Epithelial cell of proximal tubule (primary cell): ENCODE measurements around the gene ZMAT5. TPM values are rescaled to one million over a fixed set of nuclear protein-coding genes. Genes with fewer than 3 reads are reported as not detected.

Source experiments
- DNase-seq: peaks from one replicate; pipeline ENCODE4 v3.0.0-alpha.2; 2011; ENCODE audit warnings: low read depth
- H3K4me3 ChIP-seq: 2 replicates; pipeline ENCODE4 v1.5.1; 2011; ENCODE audit warnings: low read depth, mild to moderate bottlenecking, low read length
- total RNA-seq: library from RNA; depleted of rRNA; stranded (reverse); fragments of >200 nt; gene quantifications from 2 replicates; pipeline ENCODE4 v1.2.3, GENCODE V29; 2015
- TF ChIP-seq, protein P1 (sequence below): conservative IDR thresholded peaks from 2 replicates; pipeline ENCODE4 v1.5.1; 2012; ENCODE audit warnings: low read depth, mild to moderate bottlenecking, low read length

The ZMAT5 gene
- total RNA-seq, 1 donor from 2014 or later: 24.8 TPM

DNA sequence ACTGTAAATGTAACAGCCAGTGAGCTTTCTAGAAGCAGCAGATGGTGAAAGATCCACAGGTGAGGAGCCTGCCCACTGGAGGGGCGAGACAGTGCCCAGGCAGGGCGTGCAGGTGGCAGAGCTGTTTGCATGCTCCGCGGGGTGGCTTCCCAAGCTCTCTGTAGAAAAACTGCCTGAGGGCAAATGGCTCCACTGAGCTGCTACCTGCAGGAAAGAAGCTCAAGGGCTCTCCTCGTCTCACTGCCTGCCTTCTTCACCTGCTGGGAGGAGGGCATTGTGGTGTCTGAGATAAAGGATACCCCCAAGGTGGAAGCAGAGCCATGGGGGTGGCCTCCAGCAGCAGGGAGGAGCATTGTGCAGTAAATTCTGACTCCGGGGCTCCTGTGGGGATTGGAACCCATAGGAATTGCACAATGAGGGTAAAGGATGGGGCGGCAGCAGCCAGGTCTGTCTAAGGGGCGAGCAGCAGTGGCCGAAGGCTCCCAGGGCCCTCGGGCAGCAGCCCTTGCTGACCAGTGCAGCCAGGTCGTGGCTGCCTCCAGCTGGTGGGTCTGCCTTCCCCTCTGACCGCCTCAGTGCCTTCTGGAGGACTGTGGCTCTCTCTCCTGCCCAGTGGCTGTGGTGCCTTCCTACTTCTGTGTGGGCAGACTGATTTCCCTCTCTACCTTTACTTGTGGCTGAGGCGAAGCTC, 75.0 kb downstream of the ZMAT5 start:
- no peak overlapping the region for H3K4me3 ChIP-seq
- DNase-seq: no peak
- TF ChIP-seq, protein P1, sequence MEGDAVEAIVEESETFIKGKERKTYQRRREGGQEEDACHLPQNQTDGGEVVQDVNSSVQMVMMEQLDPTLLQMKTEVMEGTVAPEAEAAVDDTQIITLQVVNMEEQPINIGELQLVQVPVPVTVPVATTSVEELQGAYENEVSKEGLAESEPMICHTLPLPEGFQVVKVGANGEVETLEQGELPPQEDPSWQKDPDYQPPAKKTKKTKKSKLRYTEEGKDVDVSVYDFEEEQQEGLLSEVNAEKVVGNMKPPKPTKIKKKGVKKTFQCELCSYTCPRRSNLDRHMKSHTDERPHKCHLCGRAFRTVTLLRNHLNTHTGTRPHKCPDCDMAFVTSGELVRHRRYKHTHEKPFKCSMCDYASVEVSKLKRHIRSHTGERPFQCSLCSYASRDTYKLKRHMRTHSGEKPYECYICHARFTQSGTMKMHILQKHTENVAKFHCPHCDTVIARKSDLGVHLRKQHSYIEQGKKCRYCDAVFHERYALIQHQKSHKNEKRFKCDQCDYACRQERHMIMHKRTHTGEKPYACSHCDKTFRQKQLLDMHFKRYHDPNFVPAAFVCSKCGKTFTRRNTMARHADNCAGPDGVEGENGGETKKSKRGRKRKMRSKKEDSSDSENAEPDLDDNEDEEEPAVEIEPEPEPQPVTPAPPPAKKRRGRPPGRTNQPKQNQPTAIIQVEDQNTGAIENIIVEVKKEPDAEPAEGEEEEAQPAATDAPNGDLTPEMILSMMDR: no peak

DNA sequence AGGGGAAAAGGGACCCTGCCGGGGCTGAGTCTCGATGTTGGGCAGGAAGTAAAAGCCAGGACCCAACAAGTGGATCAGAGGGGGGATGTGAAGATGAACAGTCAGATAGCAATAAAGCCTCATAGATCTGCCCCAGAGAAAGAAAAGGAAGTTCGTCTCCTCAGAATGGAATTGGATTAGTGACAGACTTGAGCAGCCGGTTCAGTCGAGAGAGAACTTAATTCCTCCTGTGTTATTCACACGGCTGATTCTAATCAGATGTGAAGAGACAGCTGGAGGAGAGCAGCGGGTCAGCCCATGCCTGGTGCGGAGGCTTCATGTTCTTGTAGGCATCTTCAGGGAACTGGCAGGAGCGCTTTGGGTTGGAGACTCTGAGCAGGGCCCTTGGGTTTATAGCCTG, 76.3 kb downstream of the ZMAT5 start:
- no peak overlapping the region for H3K4me3 ChIP-seq
- DNase-seq: no peak
- TF ChIP-seq, protein P1: no peak

DNA sequence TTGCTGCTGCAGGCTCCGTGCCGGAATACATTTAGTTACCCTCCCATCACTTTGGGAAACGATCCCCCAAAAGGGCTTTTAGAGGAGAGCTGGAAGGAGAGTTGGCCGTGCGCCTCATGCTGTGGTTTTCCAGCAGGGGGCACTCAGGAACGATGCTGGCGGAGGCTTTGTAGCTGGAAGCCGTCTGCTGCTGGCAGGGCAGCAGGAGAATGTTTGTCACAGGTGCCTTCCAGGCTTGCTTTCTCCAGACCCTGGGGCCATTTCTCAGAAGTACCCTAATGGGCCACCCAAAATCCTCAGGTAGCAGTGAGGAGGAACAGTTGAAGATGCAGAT, 77.0 kb downstream of the ZMAT5 start:
- no peak overlapping the region for H3K4me3 ChIP-seq
- no peak for DNase-seq
- TF ChIP-seq, protein P1: peak; percentile 79

DNA sequence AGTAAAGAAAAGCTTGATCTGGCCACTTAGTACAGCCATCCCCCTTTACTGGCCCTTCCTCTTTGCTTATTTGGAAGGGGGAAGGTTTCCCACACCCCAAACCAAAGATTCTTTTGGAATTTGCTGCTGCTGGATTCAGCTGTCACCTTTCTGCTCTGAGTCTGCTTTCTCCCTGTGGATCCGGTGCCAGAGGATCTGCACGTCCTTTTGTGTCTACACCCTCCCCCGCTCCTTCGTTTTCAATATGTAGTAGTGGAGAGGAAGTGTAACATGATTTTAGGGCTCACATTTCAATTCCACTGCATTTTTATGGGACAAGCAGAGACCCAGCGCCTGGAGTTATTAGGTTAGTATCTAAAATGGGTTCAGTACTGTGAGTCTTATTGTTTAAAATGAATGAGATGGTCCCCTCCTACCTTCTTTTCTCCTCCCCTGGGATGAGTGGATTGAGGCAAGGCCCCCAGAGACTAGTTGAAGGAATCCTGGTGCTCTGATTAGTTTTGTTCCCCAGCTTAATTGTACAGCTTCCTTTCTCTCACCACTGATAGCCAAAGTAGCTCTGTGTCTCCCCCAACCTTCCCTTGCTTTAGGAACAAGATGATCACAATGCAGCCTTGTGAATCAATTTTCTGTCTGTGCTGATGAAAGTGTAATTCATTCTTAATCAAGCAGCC, 77.5 kb downstream of the ZMAT5 start:
- no peak overlapping the region for H3K4me3 ChIP-seq
- no peak for DNase-seq
- TF ChIP-seq, protein P1: no peak

DNA sequence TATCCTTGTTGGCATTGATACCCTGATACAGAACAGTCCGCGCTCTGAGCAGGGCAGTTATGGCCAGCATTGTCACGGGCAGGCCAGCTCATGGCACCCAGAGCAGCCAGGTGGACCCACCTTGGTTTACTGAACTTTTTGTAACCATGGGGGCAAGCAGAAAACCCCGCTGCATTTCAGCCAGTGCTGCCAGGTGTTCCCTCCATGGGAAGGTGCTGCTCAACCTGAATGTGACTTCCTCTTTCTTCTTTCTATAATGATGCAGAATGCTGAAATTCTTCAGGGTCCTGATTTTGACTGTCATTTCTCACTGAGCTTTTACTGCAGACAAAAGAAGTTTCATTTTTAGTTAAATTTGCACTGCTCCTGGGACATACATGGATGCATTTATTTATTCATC, 82.6 kb downstream of the ZMAT5 start:
- no peak for DNase-seq
- TF ChIP-seq, protein P1: no peak

DNA sequence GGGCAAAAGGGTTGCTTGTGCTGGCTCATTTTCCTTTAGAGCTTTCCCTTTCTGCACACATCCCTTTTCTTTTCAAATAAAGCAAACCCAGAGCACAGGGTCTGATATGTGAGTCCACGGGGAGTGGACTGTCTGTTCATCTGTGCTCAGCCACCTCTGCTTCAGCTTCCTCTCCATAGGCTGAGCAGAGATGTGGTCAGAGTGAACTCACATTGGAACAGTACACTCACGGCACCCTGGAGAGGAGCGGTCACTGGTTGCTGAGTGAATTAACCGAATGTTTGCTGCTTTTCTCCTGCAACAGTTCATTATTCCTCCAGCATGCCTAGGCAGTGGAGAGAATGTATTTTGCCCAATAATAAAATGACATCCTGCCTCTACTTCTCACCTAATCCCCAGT, 83.3 kb downstream of the ZMAT5 start:
- TF ChIP-seq, protein P1: no peak
- H3K4me3 ChIP-seq: no peak overlapping the region
- no peak for DNase-seq

More for the DNA sequence above, 82.6 kb downstream of the ZMAT5 start:
- no peak overlapping the region for H3K4me3 ChIP-seq

Other genes starting within 250 kb of the ZMAT5 start
- 40.1 and 48.5 TPM in 2 replicates for gene THOC5, start 213.2 kb downstream of the ZMAT5 start, total RNA-seq
- gene NIPSNAP1, start 185.9 kb downstream of the ZMAT5 start, total RNA-seq: 67.2 and 72.3 TPM in 2 replicates
- 140 and 153 TPM in 2 replicates for gene NF2, start 163.4 kb downstream of the ZMAT5 start, total RNA-seq
- 0.22 TPM in 1 of 2 replicates, not detected in the other for gene CABP7, start 47.0 kb downstream of the ZMAT5 start, total RNA-seq
- 72.5 and 173 TPM in 2 replicates for gene UQCR10, start 362 bp upstream of the ZMAT5 start, total RNA-seq
- gene ASCC2, start 71.3 kb upstream of the ZMAT5 start, total RNA-seq: 24.0 and 29.1 TPM in 2 replicates
- gene MTMR3, start 116.2 kb upstream of the ZMAT5 start, total RNA-seq: 10.1 and 36.4 TPM in 2 replicates